Keratinocyte (primary cell): ENCODE data around the gene OPN4. TPM values are rescaled to one million over a fixed set of nuclear protein-coding genes. Genes with fewer than 3 reads are reported as not detected.

Experiments used
- DNase-seq: peaks from one replicate; pipeline ENCODE4 v3.0.0-alpha.2; 2011; ENCODE audit warnings: low read depth, missing footprints, low spot score
- FAIRE-seq: peaks from 2 replicates; lab custom pipeline; 2011; peaks lifted over from hg19 to GRCh38; lab: Jason Lieb, UNC
- H2AFZ ChIP-seq: 2 replicates; pipeline ENCODE4 v1.6.0; 2012; ENCODE audit warnings: low read length, control low read depth, inconsistent platforms; ENCODE audit not compliant: control insufficient read depth
- H3K27ac ChIP-seq: 2 replicates; pipeline ENCODE4 v1.5.1; 2011; ENCODE audit warnings: low read length; ENCODE audit not compliant: control insufficient read depth, insufficient read depth
- H3K27me3 ChIP-seq: 3 replicates; pipeline ENCODE4 v1.6.0; 2011; ENCODE audit warnings: low read length; ENCODE audit not compliant: control insufficient read depth, insufficient read depth; ENCODE audit errors: extremely low read depth
- H3K36me3 ChIP-seq, 2 experiments: 2 replicates in 1 of 2; 3 replicates in 1 of 2; pipeline ENCODE4 v1.5.1; 2011; ENCODE audit warnings: low read length in 2 of 2, mild to moderate bottlenecking in 1 of 2; ENCODE audit not compliant: control insufficient read depth in 2 of 2, insufficient read depth in 2 of 2; ENCODE audit errors: extremely low read depth in 1 of 2
- H3K4me1 ChIP-seq: 3 replicates; pipeline ENCODE4 v1.5.1; 2011; ENCODE audit warnings: low read length; ENCODE audit not compliant: control insufficient read depth, insufficient read depth; ENCODE audit errors: extremely low read depth
- H3K4me2 ChIP-seq: 3 replicates; pipeline ENCODE4 v1.6.0; 2011; ENCODE audit warnings: low read depth, low read length; ENCODE audit not compliant: control insufficient read depth, insufficient read depth; ENCODE audit errors: extremely low read depth
- H3K4me3 ChIP-seq, 3 experiments: fragments of 200-600 bp in 1 of 3; sonication (generic) in 1 of 3; 2 replicates in 2 of 3; 3 replicates in 1 of 3; pipeline ENCODE4 v1.5.1; 2011 to 2016; ENCODE audit warnings: low read length in 3 of 3, mild to moderate bottlenecking in 3 of 3, control low read depth in 2 of 3, inconsistent platforms in 1 of 3, low read depth in 1 of 3, mixed read lengths in 1 of 3, mixed run types in 1 of 3, moderate library complexity in 1 of 3; ENCODE audit not compliant: control insufficient read depth in 2 of 3, insufficient read depth in 2 of 3; ENCODE audit errors: extremely low read depth in 1 of 3
- H3K79me2 ChIP-seq: 2 replicates; pipeline ENCODE4 v1.6.0; 2012; ENCODE audit warnings: low read length; ENCODE audit not compliant: control insufficient read depth, insufficient read depth
- H3K9ac ChIP-seq: 3 replicates; pipeline ENCODE4 v1.6.0; 2011; ENCODE audit warnings: low read length; ENCODE audit not compliant: control insufficient read depth, insufficient read depth; ENCODE audit errors: extremely low read depth
- H3K9me1 ChIP-seq: 3 replicates; pipeline ENCODE4 v1.6.0; 2011; ENCODE audit warnings: low read length; ENCODE audit not compliant: control insufficient read depth, insufficient read depth; ENCODE audit errors: extremely low read depth
- H3K9me3 ChIP-seq: 2 replicates; pipeline ENCODE4 v1.5.1; 2012; ENCODE audit warnings: low read depth, low read length; ENCODE audit not compliant: control insufficient read depth
- H4K20me1 ChIP-seq: 3 replicates; pipeline ENCODE4 v1.6.0; 2011; ENCODE audit warnings: low read length; ENCODE audit not compliant: control insufficient read depth, insufficient read depth; ENCODE audit errors: extremely low read depth
- CTCF ChIP-seq, 3 experiments: IDR thresholded peaks in 1 of 3; conservative IDR thresholded peaks in 1 of 3; optimal IDR thresholded peaks in 1 of 3; 2 replicates in 2 of 3; 3 replicates in 1 of 3; pipeline versions ENCODE3 to v1.5.1; 2011; ENCODE audit warnings: low read length in 3 of 3, mild to moderate bottlenecking in 3 of 3, moderate library complexity in 2 of 3, control low read depth in 1 of 3, inconsistent platforms in 1 of 3; ENCODE audit not compliant: insufficient read depth in 2 of 3; ENCODE audit errors: extremely low read depth in 1 of 3
- EZH2 ChIP-seq: IDR thresholded peaks from one replicate; pipeline ENCODE4 v1.6.1; 2012; ENCODE audit warnings: inconsistent platforms, mild to moderate bottlenecking, low read length, moderate library complexity
- dilution Hi-C: fragments of 300-500 bp; cut with MboI; formaldehyde crosslinking; loops from one replicate; pipeline ENCODE4 v1.7.0; 2020; ENCODE audit warnings: low sequenced_read_pairs; ENCODE audit not compliant: extremely low pct_ligation_motif_present
- polyA plus RNA-seq, 5 experiments: library from polyadenylated mRNA; depleted of rRNA in 3 of 5; stranded (reverse) in 3 of 5; stranded (forward) in 1 of 5; unstranded in 1 of 5; fragments of >200 nt; gene quantifications; 1 replicate in 1 of 5; 2 replicates in 3 of 5; 3 replicates in 1 of 5; pipeline versions ENCODE4 v1.2.1 to v1.2.3, GENCODE V29; 2011 to 2012; ENCODE audit warnings: missing spikeins in 2 of 5, low read depth in 1 of 5, low replicate concordance in 1 of 5

OPN4 gene
- polyA plus RNA-seq, 1 donor (not counting 4 experiments of a cell fraction or from before 2014, with no cell fraction given): not detected

GRCh38 chr10:86663576-86664339 is 9.4 kb downstream of the OPN4 start:
- Histone ChIP-seq H3K27ac (no peak overlapping the region), H2AFZ (no peak overlapping the region), H3K27me3 (peaks cover 14% of the 10 kb centered on the region), H4K20me1 (peaks cover 2% of the 10 kb centered on the region), H3K9ac (no peak overlapping the region), H3K4me2 (no peak overlapping the region), H3K4me1 (no peaks in the 10 kb centered on the region), H3K9me3 (no peaks in the 10 kb centered on the region), H3K36me3 (no peaks in the 10 kb centered on the region), H3K79me2 (no peaks in the 10 kb centered on the region), H3K9me1 (no peaks in the 10 kb centered on the region), H3K4me3 (no peak overlapping the region)
- DNase-seq (no peak), FAIRE-seq (no peak)
- TF ChIP-seq CTCF (optimal IDR thresholded peaks at IDR 0.05 in 1 of 3, IDR thresholded peaks at IDR 0.05 in 1 of 3, conservative IDR thresholded peaks at IDR 0.05 in 1 of 3; ENCODE audit: extremely low read depth in 1 of 3, insufficient read depth in 2 of 3, low read length in 3 of 3): no peak
- TF ChIP-seq EZH2: no peak
- dilution Hi-C loops: no loop called here

DNA sequence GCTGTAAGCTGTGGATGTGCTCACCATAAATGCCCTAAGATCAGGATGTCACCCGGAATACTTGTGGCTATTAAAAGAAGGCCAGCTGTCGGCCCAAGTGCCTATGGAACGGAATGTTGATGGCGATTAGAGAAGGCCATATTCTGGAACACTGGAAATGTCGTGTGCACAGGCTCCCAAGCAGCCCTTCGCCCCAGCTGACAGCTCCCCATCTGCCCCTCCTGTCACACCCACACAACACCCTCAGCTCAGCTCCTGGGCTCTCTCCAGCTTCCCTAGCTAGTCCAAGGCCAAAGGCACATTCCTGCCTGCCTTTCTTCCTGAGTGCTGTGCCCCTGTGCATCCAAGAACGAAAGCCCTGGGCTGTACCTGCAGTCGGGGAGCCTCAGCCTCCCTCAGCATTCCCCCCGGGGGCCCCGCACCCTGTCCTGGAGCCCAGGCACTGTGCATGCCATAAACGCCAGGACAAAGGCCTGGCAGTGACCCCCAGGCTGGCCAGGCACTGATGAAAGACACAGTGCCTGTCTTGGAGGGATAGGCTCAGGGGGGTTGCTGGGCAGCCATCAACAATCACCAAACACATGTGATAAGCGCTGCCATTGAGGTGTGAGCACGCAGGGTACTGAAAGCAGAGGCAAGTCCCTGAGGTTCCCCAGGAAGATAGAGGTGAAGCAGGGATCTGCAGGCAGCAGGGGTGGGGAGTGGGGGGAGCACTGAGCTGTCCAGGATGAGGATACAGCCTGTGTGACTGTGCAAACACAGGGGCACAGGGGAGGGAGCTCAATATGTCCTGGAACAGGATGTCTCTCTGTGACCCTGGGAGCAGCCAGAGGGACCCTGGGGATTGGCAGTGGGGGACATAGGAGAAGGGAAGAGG is 10.2 kb downstream of the OPN4 start:
- FAIRE-seq (no peak), DNase-seq (no peak)
- dilution Hi-C loops: no loop called here
- Histone ChIP-seq H3K9me1 (no peaks in the 10 kb centered on the region), H3K27ac (no peak overlapping the region), H3K4me1 (no peaks in the 10 kb centered on the region), H3K4me3 (no peak overlapping the region), H3K9ac (no peak overlapping the region), H4K20me1 (peaks cover 2% of the 10 kb centered on the region), H3K27me3 (peaks cover 14% of the 10 kb centered on the region), H3K4me2 (no peak overlapping the region), H2AFZ (no peak overlapping the region), H3K9me3 (no peaks in the 10 kb centered on the region), H3K36me3 (no peaks in the 10 kb centered on the region), H3K79me2 (no peaks in the 10 kb centered on the region)
- TF ChIP-seq CTCF (optimal IDR thresholded peaks at IDR 0.05 in 1 of 3, IDR thresholded peaks at IDR 0.05 in 1 of 3, conservative IDR thresholded peaks at IDR 0.05 in 1 of 3; ENCODE audit: extremely low read depth in 1 of 3, insufficient read depth in 2 of 3, low read length in 3 of 3) (no peak), EZH2 (no peak)
